Measurements from ENCODE around the gene ADIPOR1.
"Not testable (repeated sequence)": the region's sequence is repeated elsewhere in the genome, so short reads cannot be mapped to it uniquely, and the experiment has no call there.

Gene ADIPOR1

DNA sequence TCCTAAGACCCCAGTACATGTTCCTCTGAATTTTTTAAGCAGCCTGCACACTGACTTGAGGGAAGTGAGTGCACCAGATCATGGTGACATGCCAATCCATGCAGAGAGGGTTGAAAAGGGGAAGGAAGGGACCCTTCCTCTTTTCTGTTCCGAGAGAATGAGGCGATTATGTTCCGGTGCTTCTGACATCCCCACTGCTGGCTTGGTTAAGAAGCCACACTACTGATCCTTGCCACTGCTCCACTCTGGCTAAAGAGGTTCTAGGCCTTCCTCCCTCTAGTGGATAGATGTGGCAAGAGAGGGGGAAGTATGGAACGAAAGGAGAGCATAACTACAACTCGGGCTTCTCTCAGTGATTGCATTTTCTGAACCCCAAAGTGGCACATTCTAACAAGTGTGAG is 10.8 kb upstream of the ADIPOR1 start:
- peak; percentile 31 to 59 for DNase-seq

DNA sequence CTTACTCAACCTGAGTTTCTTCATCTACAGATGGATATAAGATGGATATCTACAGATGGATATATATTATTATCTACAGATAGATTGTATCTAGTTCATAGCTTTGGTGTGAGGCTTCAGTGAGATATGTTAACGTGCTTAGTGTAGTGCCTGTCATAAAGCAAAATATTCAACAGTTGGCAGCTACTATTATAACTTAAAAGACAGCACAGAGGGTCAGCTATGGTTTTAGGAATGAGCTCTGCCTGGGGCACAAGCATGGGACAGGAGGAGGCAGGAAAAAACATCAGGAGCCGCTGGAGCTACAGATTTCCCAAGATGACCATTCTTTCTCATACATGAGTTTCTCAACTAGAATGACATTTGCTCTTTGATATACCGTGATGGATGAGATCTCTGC is 10.2 kb upstream of the ADIPOR1 start:
- no peak for DNase-seq

DNA sequence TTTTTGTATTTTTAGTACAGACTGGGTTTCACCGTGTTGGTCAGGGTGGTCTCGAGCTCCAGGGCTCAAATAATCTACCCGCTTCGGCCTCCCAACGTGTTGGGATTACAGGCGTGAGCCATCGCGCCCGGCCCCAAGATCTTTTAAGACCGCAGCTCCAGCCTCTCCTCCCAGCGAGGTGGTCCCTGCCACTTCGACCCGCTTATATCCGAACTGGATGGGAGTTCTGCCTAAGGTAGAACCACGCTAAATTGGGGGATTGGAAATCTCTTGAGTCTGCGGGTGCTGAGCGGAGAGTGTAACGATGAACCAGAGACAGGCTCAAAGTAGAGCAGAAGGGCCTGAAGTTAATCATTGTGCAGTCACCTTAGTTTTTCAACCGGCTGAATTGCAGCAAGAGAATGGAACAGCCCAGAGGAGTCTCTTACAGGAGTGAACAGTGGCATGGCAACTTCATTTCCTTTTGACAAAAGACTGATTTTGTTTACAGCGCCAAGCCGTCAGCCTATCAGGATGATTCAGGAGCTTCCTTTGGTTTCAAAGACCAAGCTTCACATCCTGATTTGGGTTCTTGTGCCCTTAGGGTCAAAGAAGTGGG is 9.7 kb upstream of the ADIPOR1 start:
- no peak for DNase-seq

DNA sequence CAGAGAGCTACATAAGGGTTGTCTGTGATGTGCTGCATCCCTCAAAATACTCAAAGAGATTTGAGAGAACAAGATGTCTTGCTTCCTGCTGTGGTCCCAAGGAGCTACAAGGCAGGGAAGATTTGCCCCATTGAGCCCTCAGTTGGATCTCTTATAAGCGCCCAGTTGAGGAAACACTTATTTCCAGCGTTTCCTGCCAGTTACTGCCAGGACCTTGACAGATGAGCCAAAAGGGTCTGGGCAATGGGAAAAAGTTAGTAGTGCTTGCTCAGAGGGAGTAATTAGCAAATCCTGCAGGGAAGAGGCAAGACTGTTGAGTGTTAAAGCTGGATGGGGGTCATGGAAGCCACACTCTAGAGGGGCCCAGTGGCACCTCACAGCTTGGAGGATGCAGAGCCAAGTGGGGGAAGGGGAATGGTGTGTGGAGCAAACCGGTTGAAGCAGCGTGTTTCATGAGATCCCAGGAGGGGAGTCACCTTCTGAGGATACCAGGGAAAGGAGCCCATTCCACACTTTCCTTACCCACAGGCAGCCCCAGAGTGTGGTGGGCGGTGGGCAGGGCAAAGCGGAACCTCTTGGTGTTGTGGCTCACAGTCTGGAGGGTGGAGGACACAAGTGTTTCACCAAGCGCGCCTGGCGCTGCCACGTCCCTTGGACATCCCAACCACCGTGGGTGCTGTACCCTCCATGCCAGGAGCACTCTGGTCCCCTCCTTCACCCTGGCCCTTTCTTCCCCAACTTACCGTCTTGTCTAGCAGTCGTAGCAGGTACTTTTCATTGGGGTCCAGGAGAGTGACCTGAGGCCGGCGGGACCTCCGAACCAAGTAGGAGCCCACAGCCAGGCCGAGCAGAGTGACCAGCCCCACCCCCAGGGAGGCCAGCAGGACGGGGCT is 8.1 kb upstream of the ADIPOR1 start:
- DNase-seq, result no peak

DNA sequence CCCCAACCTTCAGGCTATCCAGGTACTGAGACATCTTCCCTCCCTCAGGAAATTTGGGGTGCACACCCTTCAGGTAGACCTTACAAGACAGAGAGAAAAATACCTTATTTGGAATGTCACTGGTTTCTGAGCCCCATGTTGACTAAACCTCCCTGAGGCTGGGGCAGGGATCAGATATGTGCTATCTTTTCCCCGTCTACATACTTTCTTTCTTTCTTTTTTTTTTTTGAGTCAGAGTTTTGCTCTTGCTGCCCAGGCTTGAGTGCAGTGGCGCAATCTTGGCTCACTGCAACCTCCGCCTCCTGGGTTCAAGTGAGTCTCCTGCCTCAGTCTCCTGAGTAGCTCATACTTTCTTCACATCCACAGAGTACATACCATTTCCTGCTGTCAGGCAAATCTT is 7.3 kb upstream of the ADIPOR1 start:
- DNase-seq, result no peak

DNA sequence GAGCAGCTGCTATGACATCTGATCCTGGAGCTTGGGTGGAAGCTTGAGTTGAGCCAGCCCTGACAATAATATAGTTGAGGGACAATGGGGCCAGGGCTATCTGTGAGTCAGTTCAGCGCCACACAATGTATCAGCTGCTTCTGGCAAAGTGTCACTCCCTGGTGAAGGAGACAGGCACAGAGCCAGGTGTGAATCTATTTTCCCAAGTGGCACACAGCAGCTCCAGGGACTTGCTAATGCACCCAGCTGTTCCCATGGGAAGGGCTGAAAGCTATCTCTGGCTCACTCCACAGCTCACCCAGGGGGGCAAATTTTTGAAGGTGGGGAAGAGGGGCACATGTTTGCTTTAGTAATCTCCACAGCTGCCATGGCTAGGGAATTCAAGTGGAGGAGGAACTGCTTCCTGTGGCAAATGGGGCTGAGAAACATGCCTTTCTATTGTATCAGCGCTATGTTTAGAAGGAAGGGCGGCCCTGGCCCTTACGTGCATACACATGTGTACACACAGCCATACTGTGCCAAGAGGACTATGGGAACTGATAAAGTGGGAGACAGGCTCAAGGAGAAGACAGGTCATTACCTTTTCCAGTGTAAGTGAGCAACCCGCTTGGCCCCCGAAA is 6.8 kb upstream of the ADIPOR1 start:
- DNase-seq, result no peak

DNA sequence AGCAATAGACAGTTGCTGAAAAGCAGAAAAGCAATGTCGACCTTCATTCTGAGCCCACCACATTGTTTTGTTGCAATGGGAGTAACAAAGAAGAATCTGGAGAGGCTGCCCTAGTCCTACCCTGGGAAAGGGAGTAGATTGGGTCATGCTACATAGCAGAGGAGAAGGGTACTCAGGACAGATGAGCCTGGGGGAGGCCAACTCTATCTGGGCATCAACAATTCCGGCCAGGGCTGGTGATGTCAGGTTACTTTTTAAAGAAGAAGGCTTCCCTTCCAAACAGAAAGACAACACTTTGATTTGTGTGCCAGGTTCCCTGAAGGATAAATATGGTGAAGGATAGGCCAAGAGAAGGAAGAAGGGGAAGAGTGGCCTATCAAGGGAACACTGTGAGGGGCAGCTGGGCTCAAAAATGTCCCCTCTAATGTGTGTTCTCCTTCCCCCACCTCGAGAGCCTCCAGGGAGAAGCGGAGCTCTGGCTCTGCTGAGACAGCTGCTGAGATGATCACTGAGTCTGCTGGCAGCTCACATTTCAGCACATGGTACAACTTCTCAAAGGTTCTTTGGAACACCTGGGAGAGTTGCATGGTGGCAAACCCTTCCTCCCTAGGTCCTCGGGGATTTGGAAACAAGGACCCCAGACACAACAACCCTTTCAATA is 3.2 kb upstream of the ADIPOR1 start:
- DNase-seq, result no peak

DNA sequence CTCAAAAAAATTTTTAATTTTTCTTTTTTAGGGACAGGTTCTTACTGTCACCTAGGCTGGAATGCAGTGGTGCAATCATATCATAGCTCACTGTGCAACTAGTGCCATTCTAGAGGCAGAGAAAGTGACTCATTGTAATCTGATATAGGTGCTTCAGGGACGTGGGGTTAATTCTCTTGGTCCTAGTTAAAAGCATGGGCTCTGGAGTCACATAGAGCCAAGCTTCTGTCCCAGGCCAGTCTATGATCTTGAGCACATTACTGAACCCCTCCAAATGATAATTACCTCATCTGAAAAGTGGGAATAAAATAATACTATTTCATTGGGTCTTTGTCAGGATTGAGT is 1.1 kb upstream of the ADIPOR1 start:
- DNase-seq, result no peak

DNA sequence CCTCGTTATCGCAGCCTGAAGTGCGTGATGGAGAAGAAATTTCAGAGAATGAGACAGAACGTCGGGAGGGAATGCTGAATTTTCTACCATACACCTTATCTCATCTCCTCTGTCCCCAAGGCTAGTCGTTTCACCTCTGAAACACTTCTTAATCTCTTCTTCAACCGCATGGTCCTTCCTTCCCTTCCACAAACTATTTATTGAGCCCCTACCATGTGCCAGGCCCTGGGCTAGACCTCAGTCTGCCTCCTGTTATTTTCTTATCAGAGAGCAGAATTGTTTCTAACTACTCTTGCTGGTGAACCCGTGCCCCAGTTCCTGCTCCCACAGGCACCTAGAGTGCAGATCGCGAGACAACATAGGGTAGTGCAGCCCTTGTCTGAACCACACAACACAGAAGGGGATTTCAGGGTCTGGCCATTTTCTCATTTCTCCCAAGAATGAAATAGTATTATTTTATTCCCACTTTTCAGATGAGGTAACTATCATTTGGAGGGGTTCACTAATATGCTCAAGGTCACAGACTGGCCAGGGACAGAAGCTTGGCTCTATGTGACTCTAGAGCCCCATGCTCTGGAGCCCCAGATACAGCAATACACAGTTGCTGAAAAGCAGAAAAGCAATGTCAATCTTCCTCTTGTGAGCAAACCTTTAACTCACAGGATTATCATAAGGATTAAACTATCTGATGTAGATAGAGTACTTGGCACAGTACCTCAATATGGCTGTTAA is 598 bp upstream of the ADIPOR1 start:
- DNase-seq, result no peak

DNA sequence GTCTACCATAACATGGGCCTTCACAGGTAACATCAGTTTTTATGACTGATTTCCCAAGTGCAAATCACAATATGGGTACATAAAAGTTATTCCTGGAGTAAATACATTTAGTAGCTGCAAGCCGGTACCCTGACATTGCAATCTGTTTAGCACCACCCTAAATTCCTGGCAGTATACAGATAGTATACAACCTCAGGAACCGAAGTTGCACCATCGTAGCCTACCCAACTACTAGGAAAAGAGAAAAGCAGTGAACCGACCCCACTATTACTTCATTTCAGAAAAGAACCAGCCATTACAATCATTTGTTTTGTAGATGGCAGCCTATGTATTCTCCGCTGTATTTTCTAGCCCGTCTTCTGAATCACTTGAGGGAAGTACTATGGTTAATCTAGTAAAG is 1.1 kb downstream of the ADIPOR1 start:
- DNase-seq, result no peak

DNA sequence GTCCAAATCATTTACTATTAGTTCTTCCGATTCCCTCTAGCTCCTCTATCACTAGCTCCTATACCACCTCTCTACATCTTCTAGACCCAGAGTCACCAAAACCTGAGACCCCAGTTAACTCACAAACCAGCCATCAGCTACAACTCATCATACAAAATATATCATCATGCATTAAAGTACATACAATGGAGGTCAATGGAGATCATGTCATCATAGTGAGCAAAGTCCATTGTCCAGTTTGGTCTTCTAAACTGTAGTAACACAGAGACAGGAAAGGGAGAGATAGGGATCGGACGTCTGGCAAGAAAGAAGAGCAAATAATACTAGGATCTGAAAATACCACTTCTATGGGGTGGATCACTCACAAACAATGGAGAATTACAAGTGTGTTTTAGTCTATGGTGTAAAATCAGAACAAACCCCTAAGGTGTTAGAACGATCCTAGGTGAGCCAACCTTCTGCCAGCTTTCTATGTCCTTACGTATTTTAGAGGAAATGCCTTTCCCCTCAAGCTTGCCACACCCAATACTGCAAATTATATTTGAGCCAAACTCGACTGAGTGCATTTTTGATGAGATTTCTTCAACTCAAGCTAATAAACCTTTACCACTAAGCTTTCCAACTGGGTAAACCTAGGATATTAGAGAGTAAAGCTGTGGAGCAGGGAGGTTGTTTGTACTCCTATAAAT is 3.9 kb downstream of the ADIPOR1 start:
- DNase-seq, result no peak

DNA sequence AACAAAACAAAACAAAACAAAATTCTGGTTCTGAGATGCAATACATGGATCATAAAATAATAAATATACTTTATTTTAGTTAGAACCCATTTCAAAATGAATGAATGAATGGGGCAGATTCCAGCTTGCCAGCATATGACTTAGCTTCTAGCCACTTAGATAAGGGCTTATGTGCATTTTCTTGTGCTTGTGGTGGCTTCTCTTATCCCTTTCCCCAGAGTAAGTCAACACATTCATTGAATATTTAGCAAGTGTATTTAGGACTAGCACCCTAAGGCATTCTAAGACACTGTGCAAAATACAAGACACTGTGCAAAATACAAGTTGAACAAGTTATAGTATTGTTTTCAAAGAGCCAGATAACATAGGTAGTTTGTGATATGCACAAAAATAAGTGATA is 4.7 kb downstream of the ADIPOR1 start:
- DNase-seq, result no peak

DNA sequence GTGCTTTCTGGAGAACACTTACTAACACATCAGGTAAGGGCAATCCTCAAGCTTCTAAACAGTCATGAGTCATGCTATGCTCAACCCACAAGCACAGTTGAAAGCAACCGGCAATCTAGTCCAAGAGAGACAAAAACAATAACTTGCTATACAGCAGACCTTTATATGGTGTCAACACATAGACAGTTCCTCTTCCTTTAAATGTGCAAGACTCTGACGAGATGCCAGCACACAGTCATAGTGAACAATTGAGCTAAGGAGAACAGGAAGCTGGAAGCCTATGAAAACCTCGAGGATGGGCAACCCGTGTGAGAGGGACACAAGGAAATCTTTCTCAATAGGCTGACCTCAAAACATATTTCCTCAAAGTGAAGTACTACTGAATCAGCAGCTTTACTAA is 5.3 kb downstream of the ADIPOR1 start:
- no peak for DNase-seq

DNA sequence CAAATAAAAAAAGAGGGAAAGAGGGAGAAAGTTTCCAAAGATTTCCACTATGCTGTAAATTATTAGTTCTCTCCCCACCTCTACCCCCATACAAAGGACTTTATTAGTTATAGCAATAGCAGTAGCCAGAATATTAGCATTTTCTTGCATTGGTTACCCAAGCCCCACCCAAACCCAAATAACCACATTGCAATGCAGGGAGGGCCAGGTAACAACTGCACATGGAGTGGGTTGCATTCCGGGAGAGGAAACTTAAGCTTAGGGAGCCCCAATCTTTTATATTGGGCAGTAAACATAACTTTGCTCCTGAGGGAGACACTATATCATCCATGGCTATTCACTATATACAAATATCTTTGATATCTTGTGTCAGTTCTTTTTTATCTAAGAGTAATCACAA is 6.0 kb downstream of the ADIPOR1 start:
- no peak for DNase-seq

DNA sequence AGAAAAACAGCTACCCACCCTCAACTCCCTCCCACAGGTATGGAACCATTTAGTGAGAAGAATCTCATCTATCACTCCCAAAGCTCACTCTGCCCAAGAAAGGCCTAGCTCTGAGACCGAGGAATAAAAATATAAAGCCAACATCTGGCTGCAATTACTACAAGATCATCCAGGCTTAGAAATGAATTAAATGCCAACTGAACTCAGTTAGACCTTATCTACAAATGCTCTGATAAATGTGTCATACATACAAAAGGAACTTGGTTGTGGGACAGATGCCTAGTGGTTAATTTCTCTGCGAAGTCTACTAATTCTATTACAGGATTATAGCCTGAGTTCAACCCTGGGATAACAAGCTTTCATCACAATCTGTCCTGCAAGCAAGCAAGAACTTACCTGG is 6.7 kb downstream of the ADIPOR1 start:
- DNase-seq, result no peak

DNA sequence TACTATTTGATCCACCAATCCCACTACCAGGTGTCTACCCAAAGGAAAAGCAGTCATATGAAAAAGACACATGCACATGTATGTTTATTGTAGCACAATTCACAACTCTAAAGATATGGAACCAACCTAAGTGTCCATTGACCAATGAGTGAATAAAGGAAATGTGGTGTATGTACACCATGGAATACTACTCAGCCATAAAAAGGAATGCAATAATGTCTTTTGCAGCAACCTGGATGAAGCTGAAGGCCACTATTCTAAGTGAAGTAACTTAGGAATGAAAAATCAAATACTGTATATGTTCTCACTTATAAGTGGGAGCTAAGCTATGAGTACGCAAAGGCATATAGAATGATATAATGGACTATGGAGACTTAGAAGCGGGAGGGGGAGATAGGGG is 12.6 kb downstream of the ADIPOR1 start:
- no peak for DNase-seq

DNA sequence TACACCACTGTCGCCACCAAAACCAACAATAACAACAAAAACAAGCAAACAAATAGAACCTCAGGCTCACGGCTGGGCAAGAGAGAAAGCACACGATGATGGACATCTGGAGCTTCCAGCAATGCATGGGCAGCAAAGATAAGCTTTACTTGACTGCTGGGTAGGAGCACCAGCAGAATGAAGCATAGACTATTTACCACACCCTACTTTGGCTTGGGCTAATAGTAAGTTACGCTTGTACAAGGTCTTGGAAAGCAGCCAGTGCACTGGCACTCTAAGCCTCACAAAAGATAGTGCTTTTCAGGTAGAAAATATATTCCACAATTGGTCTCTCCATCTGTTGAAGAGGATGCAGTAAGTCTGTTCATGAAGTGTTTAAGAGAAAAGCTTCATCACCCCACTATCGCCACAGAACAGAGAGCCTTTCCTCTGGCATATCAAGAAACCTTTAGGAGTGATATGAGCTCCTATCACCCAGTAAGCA is 13.6 kb downstream of the ADIPOR1 start:
- DNase-seq, result no peak

DNA sequence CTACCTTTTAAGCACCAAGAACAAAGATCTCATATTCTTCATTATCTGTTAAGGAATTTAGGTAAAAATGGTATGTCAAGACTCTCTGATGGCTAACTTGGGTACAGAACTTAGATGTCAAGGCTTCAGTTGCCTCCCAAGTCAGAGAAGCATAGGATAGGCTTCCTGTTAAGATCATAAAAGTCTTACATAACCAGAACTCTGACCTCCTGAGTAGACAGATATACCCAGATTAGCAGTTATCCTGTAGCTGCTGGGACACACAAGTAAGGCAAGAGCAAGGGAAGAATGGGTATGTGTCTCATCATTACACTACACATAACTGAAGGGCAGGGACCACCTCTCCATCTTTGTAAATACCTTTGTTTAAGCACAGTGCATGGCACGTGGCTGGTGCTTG is 15.7 kb downstream of the ADIPOR1 start:
- no peak for DNase-seq

DNA sequence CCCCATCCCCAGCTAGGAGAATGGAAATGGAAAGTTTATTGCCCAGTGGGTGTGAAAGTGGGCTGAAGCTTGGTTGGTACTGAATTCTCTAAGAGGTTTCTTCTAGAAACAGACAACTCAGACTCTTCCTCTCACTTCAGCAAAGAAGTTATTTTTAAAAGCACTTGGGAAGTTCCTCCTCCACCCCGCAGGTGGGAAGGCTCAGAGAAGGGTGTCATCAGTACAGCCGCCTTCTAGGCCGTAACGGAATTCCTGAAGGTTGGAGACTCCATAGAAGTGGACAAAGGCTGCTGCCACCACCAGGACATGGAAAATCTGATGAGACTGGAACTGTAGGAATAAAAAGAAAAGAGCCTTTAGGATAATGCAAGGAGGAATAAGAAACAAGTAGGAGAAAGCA is 16.7 kb downstream of the ADIPOR1 start:
- DNase-seq, result no peak

DNA sequence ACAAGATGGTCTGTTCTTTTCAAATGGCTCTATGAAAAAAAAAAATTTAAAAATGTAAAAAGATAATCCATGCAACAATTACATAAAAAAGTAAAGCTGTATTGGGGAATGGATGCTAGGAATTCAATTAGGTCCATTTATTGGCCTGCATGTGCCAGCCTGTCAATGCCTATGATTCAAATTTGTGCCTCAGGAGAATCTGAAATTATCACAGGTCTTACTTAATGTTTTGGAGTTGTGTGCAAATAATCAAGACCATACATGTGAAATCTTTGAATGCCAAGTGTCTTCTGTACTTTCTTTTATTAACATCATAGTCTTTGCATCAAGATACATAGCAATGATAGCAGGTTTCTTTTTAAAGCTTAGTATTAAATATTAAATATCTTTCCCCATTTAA is 17.6 kb downstream of the ADIPOR1 start:
- no peak for DNase-seq

DNA sequence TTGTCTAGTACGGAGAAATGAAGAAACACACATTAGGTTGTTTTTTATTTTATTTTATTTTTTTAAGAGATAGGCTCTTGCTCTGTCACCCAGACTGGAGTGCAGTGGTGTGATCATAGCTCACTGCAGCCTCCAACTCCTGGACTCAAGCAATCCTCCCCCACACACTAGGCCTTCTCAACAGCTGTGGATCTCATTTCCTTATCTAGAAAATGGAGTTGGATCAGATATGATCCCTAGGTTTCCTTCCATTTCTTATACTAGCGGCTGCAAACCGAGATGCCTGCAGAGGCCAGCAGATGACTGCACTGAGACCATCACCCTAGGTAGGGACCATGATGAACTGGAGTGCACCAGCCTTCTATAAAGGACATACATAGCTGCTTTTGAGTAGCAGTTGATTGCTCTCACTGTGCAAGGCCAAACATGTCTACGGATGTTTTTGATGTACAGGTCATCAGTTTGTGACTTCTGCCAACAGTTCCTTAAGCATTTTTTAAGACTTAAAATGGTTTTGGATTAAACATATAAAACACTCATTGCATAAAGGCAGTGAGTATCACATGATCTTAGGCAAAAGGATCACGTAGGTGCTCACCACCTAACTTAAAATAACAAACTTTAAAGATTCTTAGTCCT is 19.7 kb downstream of the ADIPOR1 start:
- DNase-seq, result no peak

DNA sequence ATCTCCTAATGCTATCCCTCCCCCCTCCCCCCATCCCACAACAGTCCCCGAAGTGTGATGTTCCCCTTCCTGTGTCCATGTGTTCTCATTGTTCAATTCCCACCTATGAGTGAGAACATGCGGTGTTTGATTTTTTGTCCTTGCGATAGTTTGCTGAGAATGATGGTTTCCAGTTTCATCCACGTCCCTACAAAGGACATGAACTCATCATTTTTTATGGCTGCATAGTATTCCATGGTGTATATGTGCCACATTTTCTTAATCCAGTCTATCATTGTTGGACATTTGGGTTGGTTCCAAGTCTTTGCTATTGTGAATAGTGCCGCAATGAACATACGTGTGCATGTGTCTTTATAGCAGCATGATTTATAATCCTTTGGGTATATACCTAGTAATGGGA is 21.7 kb downstream of the ADIPOR1 start:
- DNase-seq, result not testable (repeated sequence)

Data from NCI-H446 (cell line).